H9 (cell line): Measurements from ENCODE around the gene COL4A1. TPM values are rescaled to one million over a fixed set of nuclear protein-coding genes. Genes with fewer than 3 reads are reported as not detected.

ENCODE experiments used
- DNase-seq: peaks from one replicate; pipeline ENCODE4 v3.0.0-alpha.2; 2017
- H2AFZ ChIP-seq: one replicate; pipeline ENCODE4 v1.6.1; 2013; ENCODE audit warnings: mild to moderate bottlenecking, low read length, control low read depth, moderate library complexity
- H2AK5ac ChIP-seq: 2 replicates; pipeline ENCODE4 v1.6.1; 2013; ENCODE audit warnings: low read length, control low read depth, mixed read lengths; ENCODE audit not compliant: insufficient read length
- H2BK120ac ChIP-seq: one replicate; pipeline ENCODE4 v1.6.1; 2013; ENCODE audit warnings: low read depth, mild to moderate bottlenecking, low read length, control low read depth, inconsistent platforms; ENCODE audit not compliant: poor library complexity, severe bottlenecking
- H2BK12ac ChIP-seq: 2 replicates; pipeline ENCODE4 v1.6.1; 2013; ENCODE audit warnings: low read length, control low read depth, mixed read lengths, low read depth; ENCODE audit not compliant: insufficient read length
- H2BK15ac ChIP-seq: 2 replicates; pipeline ENCODE4 v1.6.1; 2013; ENCODE audit warnings: low read depth, low read length, control low read depth
- H2BK20ac ChIP-seq: one replicate; pipeline ENCODE4 v1.6.1; 2013; ENCODE audit warnings: low read depth, mild to moderate bottlenecking, low read length, control low read depth, inconsistent platforms; ENCODE audit not compliant: poor library complexity, severe bottlenecking
- H2BK5ac ChIP-seq: 2 replicates; pipeline ENCODE4 v1.6.1; 2013; ENCODE audit warnings: low read length, control low read depth, mixed read lengths; ENCODE audit not compliant: insufficient read length
- H3K14ac ChIP-seq: 2 replicates; pipeline ENCODE4 v1.6.1; 2013; ENCODE audit warnings: low read length, control low read depth; ENCODE audit not compliant: insufficient read depth
- H3K18ac ChIP-seq: 2 replicates; pipeline ENCODE4 v1.6.1; 2013; ENCODE audit warnings: low read depth, mild to moderate bottlenecking, mixed read lengths, low read length, control low read depth; ENCODE audit not compliant: insufficient read length
- H3K23ac ChIP-seq: 2 replicates; pipeline ENCODE4 v1.6.1; 2013; ENCODE audit warnings: low read length, control low read depth, mixed read lengths, low read depth; ENCODE audit not compliant: insufficient read length
- H3K23me2 ChIP-seq: 2 replicates; pipeline ENCODE4 v1.6.1; 2013; ENCODE audit warnings: low read depth, mild to moderate bottlenecking, mixed read lengths, low read length, control low read depth; ENCODE audit not compliant: insufficient read length, poor library complexity, severe bottlenecking
- H3K27ac ChIP-seq: 2 replicates; pipeline ENCODE4 v1.5.1; 2013; ENCODE audit warnings: low read length, control low read depth, mixed read lengths, low read depth; ENCODE audit not compliant: insufficient read length
- H3K27me3 ChIP-seq: 2 replicates; pipeline ENCODE4 v1.6.1; 2013; ENCODE audit warnings: low read length, control low read depth, inconsistent platforms; ENCODE audit not compliant: insufficient read depth
- H3K4ac ChIP-seq: 2 replicates; pipeline ENCODE4 v1.6.1; 2013; ENCODE audit warnings: low read depth, mild to moderate bottlenecking, control low read depth, inconsistent platforms, low read length, moderate library complexity
- H3K4me1 ChIP-seq: 2 replicates; pipeline ENCODE4 v1.6.1; 2013; ENCODE audit warnings: low read length, control low read depth, inconsistent platforms; ENCODE audit not compliant: insufficient read depth
- H3K4me2 ChIP-seq: 2 replicates; pipeline ENCODE4 v1.6.1; 2013; ENCODE audit warnings: low read length, control low read depth, mixed read lengths; ENCODE audit not compliant: insufficient read length, insufficient read depth
- H3K56ac ChIP-seq: 2 replicates; pipeline ENCODE4 v1.6.1; 2013; ENCODE audit warnings: low read depth, mild to moderate bottlenecking, mixed read lengths, low read length, control low read depth; ENCODE audit not compliant: insufficient read length
- H3K79me1 ChIP-seq: 2 replicates; pipeline ENCODE4 v1.6.1; 2013; ENCODE audit warnings: low read depth, mild to moderate bottlenecking, moderate library complexity, low read length, control low read depth, inconsistent platforms; ENCODE audit not compliant: insufficient read depth, poor library complexity, severe bottlenecking
- H3K79me2 ChIP-seq: 2 replicates; pipeline ENCODE4 v1.6.1; 2013; ENCODE audit warnings: low read length, control low read depth, inconsistent platforms; ENCODE audit not compliant: insufficient read depth
- H3K9ac ChIP-seq: 2 replicates; pipeline ENCODE4 v1.6.1; 2013; ENCODE audit warnings: low read length, control low read depth, mixed read lengths; ENCODE audit not compliant: insufficient read length; ENCODE audit errors: extremely low read depth
- H3K9me3 ChIP-seq: one replicate; pipeline ENCODE4 v1.6.1; 2013; ENCODE audit warnings: low read depth, low read length, inconsistent platforms; ENCODE audit not compliant: control insufficient read depth
- H3T11ph ChIP-seq: one replicate; pipeline ENCODE4 v1.6.1; 2013; ENCODE audit warnings: mild to moderate bottlenecking, low read length, control low read depth, inconsistent platforms
- H4K20me1 ChIP-seq: one replicate; pipeline ENCODE4 v1.6.1; 2013; ENCODE audit not compliant: control insufficient read depth, insufficient read length, insufficient read depth
- H4K5ac ChIP-seq: 2 replicates; pipeline ENCODE4 v1.6.1; 2013; ENCODE audit warnings: low read depth, mild to moderate bottlenecking, mixed read lengths, low read length, control low read depth; ENCODE audit not compliant: insufficient read length
- H4K8ac ChIP-seq: replicated peaks from 2 replicates; pipeline ENCODE4 v1.6.1; 2013; ENCODE audit warnings: low read length, control low read depth, mixed read lengths, low read depth; ENCODE audit not compliant: insufficient read length
- H4K91ac ChIP-seq: 2 replicates; pipeline ENCODE4 v1.6.1; 2013; ENCODE audit warnings: low read depth, mild to moderate bottlenecking, moderate library complexity, mixed read lengths, low read length, control low read depth; ENCODE audit not compliant: insufficient read length
- H3K27ac Mint-ChIP-seq, 3 experiments: 2 replicates in 2 of 3; 3 replicates in 1 of 3; pipeline ENCODE4 v1.8.0; 2020 to 2021; ENCODE audit warnings: mixed read lengths in 3 of 3, mild to moderate bottlenecking in 1 of 3, moderate library complexity in 1 of 3
- H3K27me3 Mint-ChIP-seq: 2 replicates; pipeline ENCODE4 v1.8.0; 2021; ENCODE audit warnings: low read depth, mild to moderate bottlenecking, moderate library complexity, mixed read lengths
- H3K36me3 Mint-ChIP-seq, 3 experiments: 2 replicates in 2 of 3; 3 replicates in 1 of 3; pipeline ENCODE4 v1.8.0; 2020 to 2021; ENCODE audit warnings: low read depth in 3 of 3, mixed read lengths in 3 of 3; ENCODE audit not compliant: insufficient read depth in 1 of 3
- H3K4me1 Mint-ChIP-seq, 2 experiments: 2 replicates each; pipeline ENCODE4 v1.8.0; 2020; ENCODE audit warnings: mixed read lengths in 2 of 2
- H3K4me3 Mint-ChIP-seq, 2 experiments: 2 replicates in 1 of 2; 3 replicates in 1 of 2; pipeline ENCODE4 v1.8.0; 2020 to 2021; ENCODE audit warnings: mild to moderate bottlenecking in 2 of 2, mixed read lengths in 2 of 2, moderate library complexity in 1 of 2
- H3K9me3 Mint-ChIP-seq, 2 experiments: 2 replicates in 1 of 2; 3 replicates in 1 of 2; pipeline ENCODE4 v1.8.0; 2020; ENCODE audit warnings: mild to moderate bottlenecking in 2 of 2, mixed read lengths in 2 of 2, moderate library complexity in 1 of 2
- WGBS: extraction: QIAGEN DNeasy Blood & Tissue Kit; methylation state at CpG from one replicate; pipeline ENCODE4 v1.1.7; 2013; ENCODE audit warnings: missing lambda C conversion rate, low lambda C conversion rate, mixed read lengths; ENCODE audit not compliant: insufficient read length; ENCODE audit errors: extremely low coverage; 5-methylcytosine and 5-hydroxymethylcytosine counted together
- total RNA-seq: library from RNA; stranded (reverse); gene quantifications from 2 replicates; pipeline ENCODE4 v1.2.1, GENCODE V29; 2021
- TF ChIP-seq, protein P1 (sequence below): fragments of 200-600 bp; sonication (generic); conservative IDR thresholded peaks from 3 replicates; pipeline ENCODE4 v1.8.0; 2021; ENCODE audit warnings: antibody characterized with exemption, mild to moderate bottlenecking

The COL4A1 gene
- total RNA-seq, 1 experiment from 2014 or later: 73.1 TPM

DNA sequence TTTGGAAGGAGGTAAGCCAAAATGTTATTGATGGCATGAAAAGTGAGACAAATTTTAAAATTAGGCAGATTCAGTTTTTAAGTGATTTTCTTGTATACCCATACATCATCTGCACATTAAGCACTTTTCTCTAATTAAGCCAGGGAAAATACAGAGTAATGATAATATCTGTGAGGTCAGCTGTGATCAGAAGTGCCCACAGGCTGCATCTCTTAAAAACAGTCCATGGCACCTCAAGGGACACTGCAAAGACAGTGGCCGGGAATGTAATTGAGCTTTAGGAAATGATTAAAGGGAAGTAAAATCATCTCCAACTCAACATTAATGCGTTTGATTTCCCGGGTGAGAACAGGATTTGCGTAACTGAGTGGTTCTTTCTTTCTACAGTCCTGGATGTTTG is 2.0 kb downstream of the COL4A1 start:
- no peak overlapping the region for H2AFZ ChIP-seq
- Mint-ChIP-seq H3K9me3 (no peaks in the 10 kb centered on the region; a peak in 1 of 5 replicates), H3K27ac (no peak overlapping the region), H3K4me3 (peak overlapping the region in 1 of 2 experiments; percentile 40; a peak in 2 of 5 replicates), H3K27me3 (peaks cover 36% of the 10 kb centered on the region), H3K4me1 (peaks cover 39 to 45% of the 10 kb centered on the region in 2 experiments), H3K36me3 (peaks cover 2 to 6% (median 5%) of the 10 kb centered on the region in 3 experiments)
- no peak overlapping the region for H2AK5ac ChIP-seq
- no peak overlapping the region for H2BK15ac ChIP-seq
- H3K4ac ChIP-seq: no peak overlapping the region
- no peaks in the 10 kb centered on the region for H3K79me1 ChIP-seq
- no CpG with 5 or more reads among the region's 4 CpGs for WGBS
- no peak overlapping the region for H2BK120ac ChIP-seq
- no peaks in the 10 kb centered on the region; the same call in 1 of the 2 replicates for H3K27me3 ChIP-seq
- no peak overlapping the region for H3T11ph ChIP-seq
- no peak overlapping the region for H3K9ac ChIP-seq
- TF ChIP-seq, protein P1, sequence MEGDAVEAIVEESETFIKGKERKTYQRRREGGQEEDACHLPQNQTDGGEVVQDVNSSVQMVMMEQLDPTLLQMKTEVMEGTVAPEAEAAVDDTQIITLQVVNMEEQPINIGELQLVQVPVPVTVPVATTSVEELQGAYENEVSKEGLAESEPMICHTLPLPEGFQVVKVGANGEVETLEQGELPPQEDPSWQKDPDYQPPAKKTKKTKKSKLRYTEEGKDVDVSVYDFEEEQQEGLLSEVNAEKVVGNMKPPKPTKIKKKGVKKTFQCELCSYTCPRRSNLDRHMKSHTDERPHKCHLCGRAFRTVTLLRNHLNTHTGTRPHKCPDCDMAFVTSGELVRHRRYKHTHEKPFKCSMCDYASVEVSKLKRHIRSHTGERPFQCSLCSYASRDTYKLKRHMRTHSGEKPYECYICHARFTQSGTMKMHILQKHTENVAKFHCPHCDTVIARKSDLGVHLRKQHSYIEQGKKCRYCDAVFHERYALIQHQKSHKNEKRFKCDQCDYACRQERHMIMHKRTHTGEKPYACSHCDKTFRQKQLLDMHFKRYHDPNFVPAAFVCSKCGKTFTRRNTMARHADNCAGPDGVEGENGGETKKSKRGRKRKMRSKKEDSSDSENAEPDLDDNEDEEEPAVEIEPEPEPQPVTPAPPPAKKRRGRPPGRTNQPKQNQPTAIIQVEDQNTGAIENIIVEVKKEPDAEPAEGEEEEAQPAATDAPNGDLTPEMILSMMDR: no peak
- no peak overlapping the region for H3K27ac ChIP-seq
- H3K14ac ChIP-seq: no peak overlapping the region
- H3K4me2 ChIP-seq: no peak overlapping the region
- H3K23ac ChIP-seq: no peak overlapping the region
- no peak overlapping the region for H2BK20ac ChIP-seq
- no peaks in the 10 kb centered on the region for H3K4me1 ChIP-seq
- H2BK5ac ChIP-seq: no peak overlapping the region
- H2BK12ac ChIP-seq: no peak overlapping the region
- no peaks in the 10 kb centered on the region for H4K20me1 ChIP-seq
- no peak for DNase-seq
- H3K56ac ChIP-seq: no peak overlapping the region
- H4K5ac ChIP-seq: no peak overlapping the region
- no peaks in the 10 kb centered on the region for H3K9me3 ChIP-seq
- no peak overlapping the region for H3K18ac ChIP-seq
- H4K91ac ChIP-seq: no peak overlapping the region
- H3K79me2 ChIP-seq: peaks cover 2% of the 10 kb centered on the region; the same call in 1 of the 2 replicates
- H4K8ac ChIP-seq: no peak overlapping the region
- peaks cover 20% of the 10 kb centered on the region for H3K23me2 ChIP-seq
